A549 (cell line): ENCODE data around the gene PECR. TPM values are rescaled to one million over a fixed set of nuclear protein-coding genes. Genes with fewer than 3 reads are reported as not detected.
"Not testable (repeated sequence)": the region's sequence is repeated elsewhere in the genome, so short reads cannot be mapped to it uniquely, and the experiment has no call there.

Experiments used
- ATAC-seq, 2 experiments: fragments of 200-7000 bp in 1 of 2; fragments of >200 bp in 1 of 2; cut with Nextera tagmentation in 1 of 2; cut with Tn5 transposase in 1 of 2; 3 replicates each; pipeline versions ENCODE4 v1.8.0 to v1.9.1; 2018 to 2020; ENCODE audit warnings: mild to moderate bottlenecking in 1 of 2, moderate library complexity in 1 of 2
- CTCF ChIA-PET: fragments of 300-600 bp; sonication (Branson Sonifier 250); formaldehyde crosslinking; extraction: SDS; loops from one replicate; lab custom pipeline; 2021; ENCODE audit warnings: antibody characterized with exemption, inconsistent platforms; lab: Yijun Ruan, JAX
- POLR2A ChIA-PET: fragments of 350-600 bp; formaldehyde crosslinking; extraction: SDS; loops from one replicate; lab custom pipeline; 2021; ENCODE audit warnings: antibody characterized with exemption, inconsistent platforms; lab: Yijun Ruan, JAX
- DNase-seq, 2 experiments: peaks; one replicate each; pipeline versions ENCODE4 v3.0.0 to v3.0.0-alpha.2; 2011 to 2016; ENCODE audit warnings: low read depth in 1 of 2, low spot score in 1 of 2
- FAIRE-seq: peaks from 2 replicates; lab custom pipeline; 2011; peaks lifted over from hg19 to GRCh38; lab: Jason Lieb, UNC
- H3K27ac ChIP-seq, 2 experiments: fragments of >200 bp; sonication (Bioruptor Twin); formaldehyde crosslinking; 3 replicates each; pipeline ENCODE4 v1.5.1; 2016 to 2017
- H3K4me1 ChIP-seq: fragments of >200 bp; sonication (Bioruptor Twin); formaldehyde crosslinking; 3 replicates; pipeline ENCODE4 v1.6.1; 2016
- H3K4me2 ChIP-seq: fragments of >200 bp; sonication (Bioruptor Twin); formaldehyde crosslinking; 3 replicates; pipeline ENCODE4 v1.6.1; 2016
- H3K4me3 ChIP-seq: fragments of >200 bp; sonication (Bioruptor Twin); formaldehyde crosslinking; 3 replicates; pipeline ENCODE4 v1.5.1; 2016
- H3K9me3 ChIP-seq: fragments of >200 bp; sonication (Bioruptor Twin); formaldehyde crosslinking; 3 replicates; pipeline ENCODE4 v1.6.1; 2016
- BCL3 ChIP-seq: fragments of >200 bp; sonication (Bioruptor Twin); formaldehyde crosslinking; IDR thresholded peaks from 3 replicates; pipeline ENCODE4 v1.6.1; 2016
- CBX8 ChIP-seq: fragments of 200-600 bp; sonication (generic); IDR thresholded peaks from 2 replicates; pipeline ENCODE4 v1.6.1; 2016
- CEBPB ChIP-seq, 2 experiments: fragments of >200 bp in 1 of 2; sonication (Bioruptor Twin) in 1 of 2; formaldehyde crosslinking in 1 of 2; IDR thresholded peaks; 2 replicates each; pipeline ENCODE4 v1.6.1; 2012 to 2016
- CHD4 ChIP-seq: fragments of 200-600 bp; sonication (generic); IDR thresholded peaks from 2 replicates; pipeline ENCODE4 v1.6.1; 2016; ENCODE audit warnings: antibody characterized with exemption, mild to moderate bottlenecking, borderline replicate concordance
- ELK1 ChIP-seq: fragments of 150-350 bp; IDR thresholded peaks from 2 replicates; pipeline ENCODE4 v1.6.1; 2014; ENCODE audit warnings: low read depth, mild to moderate bottlenecking, low read length
- EP300 ChIP-seq, 2 experiments: fragments of >200 bp; sonication (Bioruptor Twin); formaldehyde crosslinking; IDR thresholded peaks; 2 replicates in 1 of 2; 3 replicates in 1 of 2; pipeline ENCODE4 v1.6.1; 2016 to 2017
- FOSB ChIP-seq: fragments of 250-450 bp; sonication (Bioruptor Pico); IDR thresholded peaks from 2 replicates; pipeline ENCODE4 v1.5.0; 2020; ENCODE audit warnings: mild to moderate bottlenecking, moderate library complexity
- FOSL2 ChIP-seq, 2 experiments: fragments of 450-650 bp in 1 of 2; fragments of >200 bp in 1 of 2; sonication (Bioruptor Twin) in 1 of 2; formaldehyde crosslinking; IDR thresholded peaks; 2 replicates each; pipeline versions ENCODE4 v1.5.0 to v1.6.1; 2016 to 2020; ENCODE audit warnings: mild to moderate bottlenecking in 1 of 2, moderate library complexity in 1 of 2
- HDAC2 ChIP-seq: fragments of 200-600 bp; sonication (generic); IDR thresholded peaks from 2 replicates; pipeline ENCODE4 v1.6.1; 2016
- HES2 ChIP-seq: fragments of >200 bp; sonication (Bioruptor Twin); formaldehyde crosslinking; IDR thresholded peaks from 2 replicates; pipeline ENCODE4 v1.6.1; 2016
- JUN ChIP-seq, 2 experiments: fragments of >200 bp; sonication (Bioruptor Twin); formaldehyde crosslinking; IDR thresholded peaks; 2 replicates in 1 of 2; 3 replicates in 1 of 2; pipeline ENCODE4 v1.6.1; 2016 to 2017
- JUNB ChIP-seq: fragments of >200 bp; sonication (Bioruptor Twin); formaldehyde crosslinking; IDR thresholded peaks from 2 replicates; pipeline ENCODE4 v1.6.1; 2016
- KDM1A ChIP-seq: fragments of 200-600 bp; sonication (generic); IDR thresholded peaks from 2 replicates; pipeline ENCODE4 v1.6.1; 2016; ENCODE audit warnings: low read depth, mild to moderate bottlenecking
- MAFK ChIP-seq: fragments of 450-650 bp; IDR thresholded peaks from 2 replicates; pipeline ENCODE4 v1.6.1; 2014; ENCODE audit not compliant: partially characterized antibody
- MAX ChIP-seq: IDR thresholded peaks from 2 replicates; pipeline ENCODE4 v1.6.1; 2012
- MYC ChIP-seq: IDR thresholded peaks from 2 replicates; pipeline ENCODE4 v1.6.1; 2012; ENCODE audit warnings: mild to moderate bottlenecking, inconsistent platforms, low read length, improper control_type of control experiment, borderline replicate concordance
- NPAS2 ChIP-seq: fragments of 250-450 bp; sonication (Bioruptor Pico); IDR thresholded peaks from 2 replicates; pipeline ENCODE4 v1.8.0; 2022; ENCODE audit warnings: mild to moderate bottlenecking, moderate library complexity, borderline replicate concordance
- PBX3 ChIP-seq: IDR thresholded peaks from 2 replicates; pipeline ENCODE4 v1.6.1; 2012
- POLR2AphosphoS2 ChIP-seq: conservative IDR thresholded peaks from 2 replicates; pipeline ENCODE4 v1.6.1; 2012; ENCODE audit warnings: low read length, improper control_type of control experiment, inconsistent platforms
- RAD21 ChIP-seq, 2 experiments: fragments of >200 bp in 1 of 2; sonication (Bioruptor Twin) in 1 of 2; formaldehyde crosslinking in 1 of 2; IDR thresholded peaks in 1 of 2; conservative IDR thresholded peaks in 1 of 2; 2 replicates in 1 of 2; 3 replicates in 1 of 2; pipeline ENCODE4 v1.6.1; 2012 to 2018; ENCODE audit warnings: inconsistent platforms in 1 of 2
- RARB ChIP-seq: fragments of 250-450 bp; sonication (Bioruptor Pico); IDR thresholded peaks from 2 replicates; pipeline ENCODE4 v1.8.0; 2021; ENCODE audit warnings: mild to moderate bottlenecking, moderate library complexity
- SREBF2 ChIP-seq: fragments of 450-650 bp; IDR thresholded peaks from 2 replicates; pipeline ENCODE4 v1.6.1; 2014; ENCODE audit warnings: mild to moderate bottlenecking, moderate library complexity
- TFCP2L1 ChIP-seq: fragments of 250-450 bp; sonication (Bioruptor Pico); IDR thresholded peaks from 2 replicates; pipeline ENCODE4 v1.5.0; 2021; ENCODE audit warnings: mild to moderate bottlenecking
- TP53 ChIP-seq: fragments of 250-450 bp; sonication (Bioruptor Pico); IDR thresholded peaks from 2 replicates; pipeline ENCODE4 v1.5.0; 2021; ENCODE audit warnings: mild to moderate bottlenecking, moderate library complexity
- ZC3H11A ChIP-seq: fragments of 450-650 bp; IDR thresholded peaks from 2 replicates; pipeline ENCODE4 v1.6.1; 2014; ENCODE audit warnings: antibody characterized with exemption, mild to moderate bottlenecking
- ZFP36 ChIP-seq: fragments of 450-650 bp; IDR thresholded peaks from 2 replicates; pipeline ENCODE4 v1.6.1; 2014; ENCODE audit warnings: borderline replicate concordance; ENCODE audit not compliant: partially characterized antibody
- WGBS: methylation state at CpG from one replicate; pipeline ENCODE4 v1.1.6; 2017; ENCODE audit errors: missing lambda C conversion rate; 5-methylcytosine and 5-hydroxymethylcytosine counted together
- polyA plus RNA-seq, 4 experiments: library from polyadenylated mRNA; depleted of rRNA in 3 of 4; stranded (reverse); fragments of >200 nt; fragmentation: RNase III in 1 of 4; extraction: RNeasy Plus Mini Kit Qiagen cat#74134 plus additional on column Dnase treatment in 1 of 4; gene quantifications; 2 replicates in 3 of 4; 3 replicates in 1 of 4; pipeline ENCODE4 v1.2.3, GENCODE V29; 2011 to 2017

The PECR gene
- polyA plus RNA-seq, 2 of the 4 experiments (the other 2 are of a cell fraction), result 16.8 to 39.9 TPM

GRCh38 chr2:216012830-216013079, 68.9 kb downstream of the PECR start:
- peak overlapping the region; percentile 70 for H3K4me3 ChIP-seq
- CTCF ChIA-PET, result interaction anchor here (0.6 to 4.8 kb wide), 7 partner anchors 9 to 62 kb away, joined by 3 to 28 read pairs (median 3); no protein-coding TSS in a partner anchor
- POLR2A ChIA-PET, result no interaction called here
- peak overlapping the region; percentile 81 for H3K4me2 ChIP-seq
- DNase-seq (no peak), FAIRE-seq (no peak), ATAC-seq (peak; percentile 30 to 33; a peak in 5 of 6 replicates)
- WGBS, result 8% methylated on average over 6 of the region's 6 CpGs
- H3K27ac ChIP-seq, result peak overlapping the region; percentile 75 to 91
- TF ChIP-seq MAFK, result peak; percentile 94
- no peak for TF ChIP-seq ZC3H11A
- peak; percentile 9 for TF ChIP-seq MAX
- no peaks in the 10 kb centered on the region for H3K9me3 ChIP-seq
- peaks cover 22% of the 10 kb centered on the region for H3K4me1 ChIP-seq

- CTCF ChIA-PET, result interaction anchor here (0.6 to 4.8 kb wide), 10 partner anchors 9 to 62 kb away, joined by 3 to 28 read pairs (median 3); no protein-coding TSS in a partner anchor
- TF ChIP-seq ELK1 (no peak), MYC (no peak), RAD21 (conservative IDR thresholded peaks at IDR 0.05 in 1 of 2, IDR thresholded peaks at IDR 0.05 in 1 of 2) (0 out of 5 replicates have a peak, but pooled peaks of 1 of the 2 experiments have one; percentile 21), TFCP2L1 (no peak), FOSB (CRISPR knock-in tag) (no peak), SREBF2 (no peak), KDM1A (no peak), ZC3H11A (no peak), PBX3 (no peak), RARB (CRISPR knock-in tag) (no peak), EP300 (IDR thresholded peaks at IDR 0.05) (peak; percentile 64 to 66; a peak in 2 of 5 replicates), POLR2AphosphoS2 (no peak), JUNB (peak; percentile 54; the same call in 1 of the 2 replicates), CHD4 (no peak), NPAS2 (no peak), HDAC2 (no peak), TP53 (CRISPR knock-in tag) (no peak), MAX (no peak), CBX8 (no peak), ZFP36 (no peak), BCL3 (peak; percentile 80; the same call in 1 of the 3 replicates), CEBPB (IDR thresholded peaks at IDR 0.05) (peak; percentile 54 to 92; a peak in 3 of 4 replicates), HES2 (peak; percentile 93), FOSL2 (IDR thresholded peaks at IDR 0.05) (peak; percentile 37; the same call in 1 of the 2 replicates), FOSL2 (CRISPR knock-in tag; IDR thresholded peaks at IDR 0.05) (no peak), JUN (IDR thresholded peaks at IDR 0.05) (peak in 1 of 2 experiments; percentile 34; a peak in 1 of 5 replicates)
- peak overlapping the region; percentile 81 for H3K4me2 ChIP-seq
- H3K27ac ChIP-seq, result peak overlapping the region; percentile 75 to 91
- FAIRE-seq (no peak), ATAC-seq (peak; percentile 70 to 73), DNase-seq (peak; percentile 36 to 63)
- peaks cover 20% of the 10 kb centered on the region for H3K4me1 ChIP-seq
- peak overlapping the region; percentile 70 for H3K4me3 ChIP-seq
- POLR2A ChIA-PET, result no interaction called here
- WGBS, result 12% methylated on average over 6 of the region's 6 CpGs
- no peaks in the 10 kb centered on the region for H3K9me3 ChIP-seq
Measured at GRCh38 chr2:216012133-216012829, 69.3 kb downstream of the PECR start.

- POLR2A ChIA-PET, DNase-seq, ATAC-seq, H3K9me3 ChIP-seq, H3K4me2 ChIP-seq, H3K27ac ChIP-seq, FAIRE-seq, H3K4me3 ChIP-seq: not testable (repeated sequence)
- CTCF ChIA-PET, result interaction anchor here (0.6 to 4.8 kb wide), 3 partner anchors 13 to 162 kb away, joined by 4 to 28 read pairs (median 5); no protein-coding TSS in a partner anchor
- 95% methylated on average over 2 of the region's 2 CpGs for WGBS
- H3K4me1 ChIP-seq, result peaks cover 34% of the 10 kb centered on the region
Measured at GRCh38 chr2:216009215-216009614, 72.4 kb downstream of the PECR start.
